GM19468 (cell line): ENCODE data around the gene EXOC7.

Experiments
- ATAC-seq: cut with Tn5 transposase; IDR thresholded peaks from one replicate; pipeline ENCODE4 v1.9.1; 2021; ENCODE audit warnings: mild to moderate bottlenecking, moderate library complexity, moderate number of reproducible peaks; ENCODE audit not compliant: unreplicated experiment; ENCODE audit errors: extremely low read depth

The EXOC7 gene, protein sequence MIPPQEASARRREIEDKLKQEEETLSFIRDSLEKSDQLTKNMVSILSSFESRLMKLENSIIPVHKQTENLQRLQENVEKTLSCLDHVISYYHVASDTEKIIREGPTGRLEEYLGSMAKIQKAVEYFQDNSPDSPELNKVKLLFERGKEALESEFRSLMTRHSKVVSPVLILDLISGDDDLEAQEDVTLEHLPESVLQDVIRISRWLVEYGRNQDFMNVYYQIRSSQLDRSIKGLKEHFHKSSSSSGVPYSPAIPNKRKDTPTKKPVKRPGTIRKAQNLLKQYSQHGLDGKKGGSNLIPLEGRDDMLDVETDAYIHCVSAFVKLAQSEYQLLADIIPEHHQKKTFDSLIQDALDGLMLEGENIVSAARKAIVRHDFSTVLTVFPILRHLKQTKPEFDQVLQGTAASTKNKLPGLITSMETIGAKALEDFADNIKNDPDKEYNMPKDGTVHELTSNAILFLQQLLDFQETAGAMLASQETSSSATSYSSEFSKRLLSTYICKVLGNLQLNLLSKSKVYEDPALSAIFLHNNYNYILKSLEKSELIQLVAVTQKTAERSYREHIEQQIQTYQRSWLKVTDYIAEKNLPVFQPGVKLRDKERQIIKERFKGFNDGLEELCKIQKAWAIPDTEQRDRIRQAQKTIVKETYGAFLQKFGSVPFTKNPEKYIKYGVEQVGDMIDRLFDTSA

GRCh38 chr17:76103274-76104139 lies at the start of gene EXOC7:
TSS of gene EXOC7 (minus strand) at chr17:76103787. CDS start at chr17:76103692, 95 bp downstream.
- peak; percentile 46 for ATAC-seq

- no peak for ATAC-seq
Observed at GRCh38 chr17:76153202-76153601, 49.6 kb upstream of the EXOC7 start.

- ATAC-seq: no peak
Observed at GRCh38 chr17:76152591-76152990, 49.0 kb upstream of the EXOC7 start.

DNA sequence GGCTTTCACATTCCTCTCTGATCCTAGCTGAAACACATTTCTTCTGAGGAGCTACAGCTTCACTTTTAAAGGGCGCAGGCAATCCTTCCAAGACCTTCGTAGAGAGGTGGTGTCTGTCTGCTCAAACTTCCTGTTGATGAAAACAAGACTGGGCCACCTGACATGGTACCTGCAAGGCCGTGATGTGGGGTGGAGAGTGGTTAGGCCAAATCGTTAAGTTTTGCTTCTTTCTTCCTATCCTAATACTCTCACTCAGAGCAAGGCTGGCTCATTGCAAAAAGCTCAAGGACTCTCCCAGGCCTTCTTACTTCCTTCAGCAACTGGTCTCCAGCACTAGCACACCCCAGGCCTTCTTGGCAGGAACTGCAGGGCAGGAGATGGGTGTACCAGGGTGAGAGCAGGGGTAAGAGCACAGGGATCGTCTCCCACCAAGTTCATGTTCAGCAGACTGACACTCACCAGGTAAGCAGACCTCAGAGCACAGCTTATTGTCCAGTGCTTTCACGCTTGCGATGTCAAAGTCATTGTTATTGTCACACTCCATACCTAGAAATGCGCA lies 48.4 kb upstream of the EXOC7 start:
- ATAC-seq: no peak

DNA sequence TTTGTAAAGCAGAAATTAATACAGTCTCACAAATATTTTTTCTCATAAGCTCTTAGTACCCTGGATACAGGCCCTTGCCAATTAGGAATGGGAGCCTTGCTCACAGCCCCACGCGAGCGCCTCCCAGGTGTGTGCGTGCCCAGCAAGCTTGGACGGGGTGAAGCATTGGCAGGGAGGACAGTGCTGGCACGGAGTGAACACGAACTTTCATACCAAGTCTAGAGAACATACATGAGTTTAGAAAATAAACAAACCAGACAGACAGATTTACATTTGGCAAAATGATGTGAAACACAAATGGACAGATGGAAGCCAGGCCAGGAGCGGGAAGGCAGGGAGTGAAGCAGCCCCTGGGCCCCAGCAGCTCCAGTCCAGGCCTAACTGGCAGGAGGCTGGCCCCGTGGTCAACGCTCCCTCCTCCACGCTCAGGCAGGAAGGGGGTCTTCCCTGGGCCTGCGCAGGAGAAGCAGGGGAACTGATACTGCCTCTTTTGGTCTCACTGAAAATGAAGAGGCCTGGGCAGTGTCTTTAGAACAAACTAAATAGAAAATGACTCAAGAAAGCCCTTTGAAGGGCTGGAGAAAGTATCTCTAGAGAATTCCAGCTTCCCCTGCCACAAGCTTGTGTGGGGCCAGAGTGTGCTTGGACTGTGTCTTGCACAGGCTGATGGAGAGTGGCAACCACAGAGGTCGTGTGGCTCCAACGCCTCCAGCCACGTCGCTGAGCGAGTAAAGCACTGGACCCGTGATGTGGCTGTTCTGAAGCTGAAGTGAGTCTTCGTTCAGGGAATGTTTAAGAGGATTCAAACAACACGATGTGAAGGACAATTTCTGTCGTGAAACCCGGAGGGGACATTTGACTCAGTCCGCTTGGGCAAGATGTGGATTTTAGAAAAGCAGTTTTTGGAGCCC lies 47.4 kb upstream of the EXOC7 start:
- ATAC-seq: no peak

DNA sequence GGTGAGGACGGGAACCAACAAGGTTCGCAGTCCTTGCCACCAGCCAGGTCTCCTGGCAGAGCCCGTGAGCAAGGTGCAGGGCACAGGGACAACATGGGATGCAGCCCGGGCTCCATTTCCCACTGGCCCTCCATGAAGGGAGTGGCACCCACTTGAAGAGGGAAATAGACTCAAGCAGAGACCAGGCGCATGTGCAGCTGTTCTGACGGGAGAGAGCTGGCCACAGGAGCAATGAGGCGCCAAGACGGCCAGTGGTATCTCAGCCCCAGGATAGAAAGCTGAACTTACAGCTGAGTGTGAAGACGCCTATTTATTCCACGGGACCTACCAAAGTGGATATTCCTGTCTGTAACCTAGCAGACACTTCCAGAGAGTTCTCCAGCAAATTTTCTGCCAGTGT lies 45.6 kb upstream of the EXOC7 start:
- no peak for ATAC-seq

DNA sequence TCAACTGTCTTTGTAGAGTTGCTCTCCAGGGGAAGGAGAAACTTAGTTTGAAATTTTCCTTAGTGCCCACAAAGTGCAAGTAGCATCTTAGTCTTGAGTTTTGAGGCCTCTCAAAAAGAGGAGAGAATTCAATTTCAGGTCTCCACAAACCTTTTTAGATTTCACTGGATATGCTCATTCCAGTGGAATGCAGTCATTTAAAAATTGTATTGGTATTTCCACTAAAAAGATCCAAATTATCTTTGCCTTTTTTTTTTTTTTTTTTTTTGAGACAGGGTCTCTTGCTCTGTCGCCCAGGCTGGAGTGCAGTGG lies 44.4 kb upstream of the EXOC7 start:
- ATAC-seq: no peak

- ATAC-seq: no peak
Observed at GRCh38 chr17:76147211-76148014, 43.8 kb upstream of the EXOC7 start.

GRCh38 chr17:76146053-76146851 lies 42.7 kb upstream of the EXOC7 start:
- ATAC-seq: no peak

DNA sequence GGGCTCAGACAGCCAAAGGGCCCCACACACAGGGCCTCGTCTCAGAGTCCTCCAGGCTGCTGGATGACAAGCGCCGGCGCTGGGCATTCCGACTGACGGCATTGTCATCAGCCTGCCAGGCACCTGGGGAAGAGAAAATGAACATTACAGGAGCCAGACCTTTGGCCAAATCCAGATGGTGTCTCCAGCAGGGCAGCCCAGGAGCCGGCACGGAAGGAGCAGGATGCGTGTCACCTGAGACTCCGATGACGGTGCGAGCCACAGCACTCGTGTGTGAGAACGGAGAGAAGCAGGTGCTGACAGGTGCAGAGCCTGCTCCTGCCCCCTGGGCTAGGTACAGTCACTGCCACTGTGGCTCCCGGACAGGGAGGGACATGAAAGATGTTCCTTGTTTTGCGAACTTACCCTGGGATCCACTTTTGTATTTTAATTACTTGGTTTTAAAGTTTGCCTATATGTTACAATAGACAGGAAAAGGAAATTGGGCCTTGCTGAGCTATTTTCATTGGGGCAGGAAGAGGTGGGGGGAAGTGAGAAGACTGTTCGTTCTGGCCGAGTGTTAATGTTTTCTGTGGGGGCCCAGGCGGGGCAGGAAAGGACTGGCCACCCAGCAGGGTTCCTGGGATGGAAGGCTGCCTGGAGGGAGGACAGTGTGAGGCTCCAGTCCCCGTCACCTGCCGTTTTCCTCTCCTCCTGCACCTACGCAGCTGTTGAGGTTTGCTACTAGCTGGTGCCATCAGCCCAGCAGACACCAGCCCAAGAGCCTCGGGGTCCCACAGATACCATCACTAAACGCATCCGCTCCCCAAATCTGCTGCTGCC lies 41.9 kb upstream of the EXOC7 start:
- no peak for ATAC-seq

- ATAC-seq: no peak
Observed at GRCh38 chr17:76142585-76143041, 39.0 kb upstream of the EXOC7 start.

- no peak for ATAC-seq
Observed at GRCh38 chr17:76142039-76142584, 38.5 kb upstream of the EXOC7 start.

- ATAC-seq: no peak
Observed at GRCh38 chr17:76141212-76142038, 37.8 kb upstream of the EXOC7 start, which contains the start of gene FOXJ1. TSS of gene FOXJ1 (minus strand) at chr17:76141245. CDS start at chr17:76140395, 850 bp downstream.

DNA sequence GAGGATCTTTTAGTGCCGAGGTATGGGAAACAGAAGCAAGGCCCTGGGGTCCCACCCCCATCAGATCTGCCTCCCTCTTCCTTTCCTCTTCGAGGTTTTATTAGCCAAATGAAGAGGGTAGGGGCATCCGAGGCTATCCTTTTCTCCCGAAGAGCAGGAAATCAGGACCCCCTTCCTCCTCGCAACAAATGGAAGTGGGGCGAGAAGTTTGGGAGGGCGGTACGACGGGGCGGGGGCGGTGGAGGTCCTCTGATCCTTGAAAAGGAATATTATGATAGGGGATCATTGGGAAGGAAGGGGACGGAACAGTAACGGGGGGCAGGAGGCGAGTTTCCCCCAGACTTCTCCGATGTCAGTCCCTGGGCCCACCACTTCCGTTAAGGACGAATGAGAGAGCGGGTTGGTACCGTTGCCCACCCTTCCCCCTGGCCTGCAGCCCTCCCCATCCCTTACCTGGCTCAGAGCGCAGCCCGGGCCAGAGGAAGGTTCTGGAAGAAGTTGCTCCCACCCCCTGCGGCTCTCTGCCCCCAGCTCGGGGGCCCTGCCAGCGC lies 37.1 kb upstream of the EXOC7 start:
- ATAC-seq: no peak

DNA sequence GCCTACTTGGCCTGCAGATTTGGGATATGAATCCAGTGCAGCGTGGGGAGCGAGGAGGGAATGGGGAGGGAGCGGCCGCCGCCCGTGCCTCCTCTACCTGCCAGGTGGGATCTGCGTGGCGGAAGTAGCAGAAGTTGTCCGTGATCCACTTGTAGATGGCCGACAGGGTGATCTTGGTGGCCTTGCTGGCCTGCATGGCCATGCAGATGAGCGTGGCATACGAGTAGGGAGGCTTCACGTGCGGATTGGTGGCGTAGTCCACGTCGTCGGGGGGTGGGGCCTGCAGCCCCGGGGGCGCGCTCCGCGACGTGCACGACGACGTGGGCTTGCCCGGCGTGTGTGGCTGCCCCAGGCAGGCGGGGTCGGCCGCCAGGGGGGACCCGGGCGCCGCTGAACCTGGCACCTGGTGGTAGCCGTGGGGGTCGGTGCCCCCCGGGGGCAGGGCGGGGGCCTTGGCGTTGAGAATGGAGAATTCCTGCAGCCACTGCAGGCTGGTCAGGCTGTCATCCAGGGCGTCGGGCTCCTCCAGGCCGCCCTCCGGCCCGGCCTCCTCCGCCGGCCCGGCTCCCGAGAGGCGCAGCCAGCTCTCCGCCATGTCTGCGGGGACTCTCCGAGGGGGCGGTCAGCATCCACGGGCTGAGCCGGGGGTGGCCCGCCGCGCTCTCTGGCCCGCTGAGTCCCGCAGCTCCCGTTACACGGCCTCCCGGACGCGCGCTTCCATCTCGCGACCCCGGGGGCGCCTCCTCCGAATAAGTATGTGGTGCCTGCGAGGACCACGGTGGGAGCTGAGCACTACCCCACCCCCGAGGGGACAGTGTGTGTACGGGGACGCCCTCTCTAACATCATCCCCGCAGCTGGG lies 36.4 kb upstream of the EXOC7 start:
- ATAC-seq: no peak
